HG03280 (cell line): ENCODE results near the gene HECTD4.
"Not testable (repeated sequence)": the region's sequence is repeated elsewhere in the genome, so short reads cannot be mapped to it uniquely, and the experiment has no call there.

ENCODE experiments used
- ATAC-seq: cut with Tn5 transposase; IDR thresholded peaks from one replicate; pipeline ENCODE4 v1.9.1; 2021; ENCODE audit warnings: mild to moderate bottlenecking, moderate library complexity; ENCODE audit not compliant: unreplicated experiment

The HECTD4 gene

GRCh38 chr12:112131686-112132085, 250.5 kb downstream of the HECTD4 start:
- no peak for ATAC-seq

- no peak for ATAC-seq
These were observed 251.7 kb downstream of the HECTD4 start for GRCh38 chr12:112130441-112130998.

GRCh38 chr12:112126911-112127310, 255.3 kb downstream of the HECTD4 start:
- ATAC-seq = no peak

- no peak for ATAC-seq
These were observed 256.2 kb downstream of the HECTD4 start for GRCh38 chr12:112126000-112126438.

- peak; percentile 98 for ATAC-seq
These were observed 256.8 kb downstream of the HECTD4 start, which contains the start of gene TRAFD1 for GRCh38 chr12:112125250-112125999. Gene TRAFD1 (plus strand): TSS chr12:112125560. CDS start chr12:112130523, 4,963 bp downstream.

- no peak for ATAC-seq
These were observed 257.3 kb downstream of the HECTD4 start for GRCh38 chr12:112124918-112125249.

- no peak for ATAC-seq
These were observed 259.2 kb downstream of the HECTD4 start for GRCh38 chr12:112122823-112123690.

GRCh38 chr12:112121780-112122565, 260.3 kb downstream of the HECTD4 start:
- no peak for ATAC-seq

- ATAC-seq = no peak
These were observed 264.5 kb downstream of the HECTD4 start for GRCh38 chr12:112117685-112118084.

GRCh38 chr12:112116232-112117060, 265.8 kb downstream of the HECTD4 start:
- ATAC-seq = no peak

GRCh38 chr12:112115259-112116045, 266.8 kb downstream of the HECTD4 start:
- ATAC-seq = no peak

- no peak for ATAC-seq
These were observed 269.7 kb downstream of the HECTD4 start for GRCh38 chr12:112112409-112113133.

- no peak for ATAC-seq
These were observed 270.3 kb downstream of the HECTD4 start for GRCh38 chr12:112111931-112112330.

- ATAC-seq = not testable (repeated sequence)
These were observed 271.2 kb downstream of the HECTD4 start for GRCh38 chr12:112110787-112111662.
